HG03097 (cell line): ENCODE results near the gene FGF1.

Experiments
- ATAC-seq: cut with Tn5 transposase; IDR thresholded peaks from one replicate; pipeline ENCODE4 v1.9.1; 2021; ENCODE audit not compliant: unreplicated experiment, low FRiP score

The FGF1 gene

DNA sequence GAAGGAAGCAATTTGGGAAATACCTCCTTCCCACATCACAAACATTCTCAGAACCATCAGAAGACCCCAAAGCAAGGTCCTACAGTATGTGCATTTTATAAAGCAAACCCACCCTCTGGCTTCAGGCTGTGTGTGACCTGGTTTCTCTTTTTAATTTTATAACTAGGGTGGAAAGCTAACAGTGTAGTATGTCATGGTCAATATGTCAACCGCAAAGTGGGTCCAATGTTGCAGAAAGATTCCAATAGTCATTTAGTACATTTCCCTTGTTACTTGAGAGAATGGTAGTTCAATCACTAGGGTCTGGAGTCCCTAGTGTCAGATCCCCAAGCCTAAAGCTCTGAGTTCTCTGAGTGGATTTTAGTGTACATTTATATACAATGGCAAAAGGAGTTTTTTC lies 96.2 kb downstream of the FGF1 start:
- no peak for ATAC-seq

DNA sequence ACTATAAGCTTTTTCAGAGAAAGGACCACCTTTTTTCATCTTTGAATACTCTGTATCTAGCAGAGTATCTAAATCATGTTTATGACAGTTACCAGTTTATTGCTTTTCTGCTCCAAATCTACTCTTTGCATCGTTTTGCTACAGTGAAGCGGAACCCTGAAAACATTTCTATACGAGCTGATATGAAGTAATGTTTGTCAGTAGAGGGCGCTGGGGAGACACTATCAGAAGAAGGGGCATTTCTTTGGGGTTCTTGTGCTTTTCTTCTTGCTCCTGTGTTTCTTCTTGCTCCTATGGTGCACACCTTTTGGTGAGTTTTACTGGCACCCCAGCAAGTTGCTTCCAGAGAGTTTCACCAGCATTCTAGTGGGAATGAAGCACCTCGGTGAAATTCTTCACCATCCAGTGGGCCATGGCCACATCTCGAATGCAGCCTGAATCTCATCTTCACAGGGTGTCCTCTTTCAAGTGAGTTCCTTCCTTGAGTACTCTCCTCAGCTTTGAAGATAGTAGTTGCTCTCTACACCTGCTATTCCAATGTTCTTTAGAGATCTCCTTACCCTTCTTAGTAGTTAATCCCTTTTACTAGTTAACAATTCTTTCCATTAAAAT lies 98.4 kb downstream of the FGF1 start:
- no peak for ATAC-seq

GRCh38 chr5:142586552-142586951 lies 99.3 kb downstream of the FGF1 start:
- no peak for ATAC-seq

GRCh38 chr5:142585451-142585850 lies 100.4 kb downstream of the FGF1 start:
- ATAC-seq: no peak

GRCh38 chr5:142584891-142585290 lies 101.0 kb downstream of the FGF1 start:
- ATAC-seq: no peak

- no peak for ATAC-seq
Observed at GRCh38 chr5:142578161-142578830, 107.6 kb downstream of the FGF1 start.

GRCh38 chr5:142576804-142577203 lies 109.1 kb downstream of the FGF1 start:
- ATAC-seq: no peak

- no peak for ATAC-seq
Observed at GRCh38 chr5:142576303-142576702, 109.6 kb downstream of the FGF1 start.

- ATAC-seq: no peak
Observed at GRCh38 chr5:142572006-142572405, 113.9 kb downstream of the FGF1 start.

DNA sequence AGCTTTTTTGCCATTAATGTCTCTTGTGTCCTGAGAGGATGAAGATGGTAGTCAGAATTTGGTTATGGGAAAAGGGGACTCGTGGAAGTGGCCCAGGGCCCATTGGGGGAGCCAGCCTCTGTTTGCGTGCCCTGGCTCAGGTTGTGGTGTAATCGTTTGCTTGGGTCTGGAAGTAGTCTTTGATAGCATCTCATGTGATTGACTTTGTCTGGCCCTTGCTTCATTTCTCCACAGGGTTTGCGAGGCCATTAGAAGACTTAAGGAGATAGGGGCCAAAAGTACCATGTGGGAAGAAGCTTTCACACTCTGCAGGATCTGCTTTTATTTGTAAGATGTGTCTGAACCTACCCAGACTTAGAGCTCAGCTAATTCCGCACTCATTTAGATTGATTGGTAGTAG lies 114.5 kb downstream of the FGF1 start:
- no peak for ATAC-seq

GRCh38 chr5:142569905-142570304 lies 116.0 kb downstream of the FGF1 start:
- no peak for ATAC-seq

GRCh38 chr5:142568996-142569335 lies 116.9 kb downstream of the FGF1 start:
- no peak for ATAC-seq

DNA sequence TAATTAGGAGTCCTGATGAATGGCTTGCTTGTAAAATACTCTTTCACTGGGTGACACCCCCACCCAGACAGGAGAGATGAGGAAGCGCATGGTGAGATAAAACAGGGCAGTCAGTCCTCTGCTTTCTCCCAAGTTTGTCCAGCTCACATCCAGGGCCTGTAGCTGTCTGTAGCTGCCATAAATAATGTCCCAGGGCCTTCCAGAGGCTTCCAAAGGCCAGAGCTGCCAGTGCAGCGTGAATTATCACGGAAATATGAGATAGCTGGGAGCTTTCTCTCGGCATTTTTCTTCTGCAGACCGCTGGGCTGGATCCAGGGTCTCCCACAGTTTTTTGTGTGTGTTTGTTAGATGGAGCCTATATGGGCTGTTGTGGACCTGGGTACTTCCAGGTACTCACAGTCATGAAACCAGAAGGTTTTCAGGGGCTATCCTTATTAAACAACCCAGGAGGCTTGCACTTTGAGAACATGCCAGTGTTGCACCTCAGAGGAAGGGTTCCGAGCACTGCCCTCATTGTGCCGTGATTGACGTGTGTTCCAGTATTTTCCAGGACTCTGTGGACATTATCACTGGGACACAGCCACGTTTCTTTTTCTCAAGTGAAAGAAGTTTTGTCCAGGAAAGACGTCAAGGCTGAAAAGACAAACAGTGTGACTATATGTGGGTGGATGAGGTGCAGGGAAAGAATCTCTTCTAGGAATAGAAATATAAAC lies 117.5 kb downstream of the FGF1 start:
- ATAC-seq: no peak

DNA sequence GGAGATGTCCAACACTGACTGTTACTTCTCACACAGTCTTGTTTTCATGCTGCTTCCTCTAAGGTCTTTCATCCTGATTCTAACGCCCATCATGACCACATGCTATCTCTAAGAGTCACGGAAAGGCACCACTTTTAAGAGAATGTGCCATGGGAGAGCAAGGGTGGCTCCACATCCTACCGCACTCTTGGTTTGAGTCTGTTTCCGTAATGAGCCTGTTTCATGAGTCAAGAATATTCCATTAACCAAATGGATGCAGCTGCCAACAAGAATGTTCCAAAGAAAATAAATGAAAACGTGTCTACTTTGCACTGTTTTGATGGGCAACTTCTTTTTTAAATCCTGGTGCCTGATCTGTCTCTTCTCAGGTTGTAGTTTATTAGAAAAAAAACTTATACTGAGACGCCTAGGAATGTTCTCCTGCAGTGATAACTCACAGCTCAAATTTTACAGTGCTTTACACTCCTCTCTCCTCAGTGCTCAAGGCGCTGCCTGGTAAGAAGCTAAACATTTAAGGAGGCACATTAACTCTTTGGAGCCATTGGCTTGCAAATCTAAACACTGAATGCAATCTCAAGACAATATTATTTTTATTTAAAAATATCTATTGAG lies 124.3 kb downstream of the FGF1 start:
- no peak for ATAC-seq

- no peak for ATAC-seq
Observed at GRCh38 chr5:142561029-142561428, 124.9 kb downstream of the FGF1 start.

DNA sequence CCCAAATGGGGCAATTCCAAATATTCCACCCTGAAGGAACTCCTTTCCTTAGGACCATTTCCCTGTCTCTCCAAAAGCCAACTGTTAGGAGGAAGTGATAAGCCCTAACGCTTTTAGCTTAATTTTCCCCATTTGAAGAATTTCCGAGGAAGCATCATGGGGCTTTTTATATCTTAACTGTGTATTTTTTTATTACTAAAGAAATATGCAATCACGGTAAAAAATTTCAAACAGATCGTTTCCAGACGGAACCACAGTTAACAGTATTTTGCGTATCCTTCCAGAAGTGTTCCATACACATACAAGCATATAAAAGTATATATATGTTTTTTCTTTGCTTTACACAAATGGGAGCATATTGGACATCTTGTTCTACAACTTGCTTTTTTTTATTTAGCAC lies 133.8 kb downstream of the FGF1 start:
- no peak for ATAC-seq

DNA sequence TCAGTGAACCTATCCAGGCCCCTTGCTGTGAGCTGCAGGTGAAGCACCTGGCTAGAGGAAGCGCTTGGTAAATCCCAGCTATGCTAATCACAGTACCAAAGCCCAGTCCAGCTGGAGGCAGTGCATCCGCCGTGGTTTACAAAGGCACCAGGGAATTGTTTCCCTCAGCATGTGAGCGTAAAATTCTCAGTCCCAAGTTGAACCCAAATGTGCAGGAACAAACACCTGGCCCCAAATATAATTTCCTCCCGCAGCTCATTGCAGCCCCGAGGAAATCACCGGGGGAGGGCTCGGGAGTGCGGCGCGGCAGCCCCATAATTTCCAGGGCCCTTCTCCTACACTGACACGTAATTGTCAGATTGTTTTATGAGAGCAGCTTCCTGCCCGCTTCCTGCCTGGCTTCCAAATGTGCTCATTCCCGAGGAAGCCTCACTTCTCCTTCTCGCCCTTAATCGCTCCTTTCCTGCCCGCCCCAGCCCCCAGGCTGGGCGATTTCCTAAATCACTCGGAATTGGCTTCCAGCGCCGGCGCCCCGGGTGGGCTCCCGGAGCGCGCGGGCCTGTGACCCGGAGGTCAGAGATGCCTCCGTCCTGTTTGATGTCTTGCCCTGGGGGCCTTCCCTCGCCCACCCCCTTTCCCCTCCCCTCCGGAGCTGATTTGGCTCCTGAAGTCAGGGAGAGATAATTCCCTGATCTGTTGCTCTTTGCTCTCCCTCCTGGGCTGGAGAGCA lies 134.4 kb downstream of the FGF1 start:
- no peak for ATAC-seq

DNA sequence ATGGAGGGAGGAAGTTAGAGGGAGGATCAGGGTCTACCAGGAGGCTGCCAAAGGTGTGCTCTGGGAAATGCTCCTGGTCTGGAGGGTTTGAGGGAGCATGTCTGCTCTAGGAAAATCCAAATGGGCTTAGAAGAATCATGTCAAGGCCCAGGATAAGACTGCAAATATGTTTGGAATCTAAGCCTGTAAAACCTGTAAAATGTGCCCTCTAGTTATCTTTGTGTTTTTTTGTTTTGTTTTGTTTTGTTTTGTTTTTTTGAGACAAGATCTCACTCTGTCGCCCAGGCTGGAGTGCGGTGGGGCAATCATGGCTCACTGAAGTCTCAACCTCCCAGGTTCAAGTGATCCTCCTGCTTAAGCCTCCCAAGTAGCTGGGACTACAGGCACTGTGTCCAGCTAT lies 135.4 kb downstream of the FGF1 start:
- ATAC-seq: no peak

DNA sequence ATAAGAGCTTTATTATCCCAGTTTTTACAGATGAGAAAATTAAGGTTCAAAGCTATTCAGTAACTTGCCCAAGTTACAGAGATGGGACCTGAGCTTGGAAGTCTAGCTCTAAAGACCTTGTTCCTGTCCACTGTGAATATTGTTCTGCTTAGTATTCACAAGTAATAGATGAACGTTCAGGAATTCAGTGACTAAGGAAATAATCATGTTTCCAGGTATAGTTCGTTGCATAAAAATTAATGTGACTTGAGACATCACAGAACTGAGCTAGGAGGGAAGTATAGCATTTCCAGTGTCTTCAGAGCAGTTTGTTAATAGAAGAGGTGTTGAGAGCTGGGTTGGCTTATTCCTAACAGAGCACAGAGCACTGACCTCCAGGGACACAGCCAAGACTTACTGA lies 136.1 kb downstream of the FGF1 start:
- no peak for ATAC-seq

- ATAC-seq: no peak
Observed at GRCh38 chr5:142548739-142549275, 137.1 kb downstream of the FGF1 start.
